ENCODE results near the gene AGPAT1.
A peak's percentile ranks its signal among the peaks of the same experiment; 100 is the strongest.
"Not testable (repeated sequence)": the region's sequence is repeated elsewhere in the genome, so short reads cannot be mapped to it uniquely, and the experiment has no call there.

Gene AGPAT1

DNA sequence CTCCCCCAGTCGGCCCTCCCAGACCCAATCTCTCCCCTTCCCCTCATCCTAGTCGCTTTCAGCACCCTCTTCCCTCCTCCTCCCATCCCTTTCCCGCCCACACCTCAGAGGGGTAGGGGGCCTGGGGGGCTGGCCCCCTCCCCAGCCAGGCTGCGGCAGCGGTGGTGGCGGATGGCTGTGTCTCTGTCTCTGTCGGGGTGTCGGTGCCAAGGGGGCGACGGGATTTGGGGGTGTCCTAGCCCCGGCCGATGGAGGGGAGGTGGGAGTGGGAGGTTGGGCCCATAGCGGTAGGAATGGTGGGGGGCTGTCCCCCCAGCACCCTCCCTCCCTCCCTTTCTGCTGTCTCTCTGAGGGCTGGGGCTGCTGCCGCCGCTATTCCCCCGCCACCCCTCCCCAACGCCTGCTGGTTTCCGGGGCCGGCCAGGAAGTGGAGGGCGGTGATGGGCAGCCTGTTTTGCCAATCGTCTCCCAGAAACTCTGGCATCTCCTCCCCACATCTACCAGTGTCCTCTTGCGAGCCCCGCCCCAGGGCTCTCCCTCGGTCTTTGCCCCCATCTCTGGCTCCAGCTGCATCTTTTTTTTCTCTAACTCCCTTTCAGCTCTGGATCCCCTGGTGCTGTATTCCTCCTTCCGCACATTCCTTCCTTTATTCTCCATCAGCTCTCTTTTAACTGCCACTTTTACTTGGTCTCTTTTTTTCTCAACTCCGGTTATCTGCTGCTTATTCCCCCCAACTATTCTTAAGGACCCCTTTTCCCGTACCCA, at the start of gene AGPAT1:
Gene AGPAT1 (minus strand): TSS at position 374 of the 765 bp plus-strand sequence. CDS start 4,588 bp downstream, outside the sequence.
- peak; percentile 95 to 97 (median 96) for DNase-seq (ENCODE audit: low read depth in 2 of 3, low spot score in 1 of 3)

- DNase-seq (ENCODE audit: low read depth in 2 of 3, low spot score in 1 of 3): no peak
These were observed 48.8 kb upstream of the AGPAT1 start for GRCh38 chr6:32224696-32225095.

GRCh38 chr6:32223258-32224235, 47.7 kb upstream of the AGPAT1 start, which contains the start of gene NOTCH4:
NOTCH4 (minus strand) TSS chr6:32224067; CDS start chr6:32223928, 139 bp downstream.
- no peak for DNase-seq (ENCODE audit: low read depth in 2 of 3, low spot score in 1 of 3)

- no peak for DNase-seq (ENCODE audit: low read depth in 2 of 3, low spot score in 1 of 3)
These were observed 46.7 kb upstream of the AGPAT1 start for GRCh38 chr6:32222333-32223230.

- DNase-seq (ENCODE audit: low read depth in 2 of 3, low spot score in 1 of 3): no peak
These were observed 44.1 kb upstream of the AGPAT1 start for GRCh38 chr6:32220021-32220420.

GRCh38 chr6:32218167-32218566, 42.3 kb upstream of the AGPAT1 start:
- no peak for DNase-seq (ENCODE audit: low read depth in 2 of 3, low spot score in 1 of 3)

GRCh38 chr6:32216998-32217397, 41.1 kb upstream of the AGPAT1 start:
- no peak for DNase-seq (ENCODE audit: low read depth in 2 of 3, low spot score in 1 of 3)

GRCh38 chr6:32216285-32216684, 40.4 kb upstream of the AGPAT1 start:
- DNase-seq (ENCODE audit: low read depth in 2 of 3, low spot score in 1 of 3): no peak

- DNase-seq (ENCODE audit: low read depth in 2 of 3, low spot score in 1 of 3): no peak
These were observed 39.7 kb upstream of the AGPAT1 start for GRCh38 chr6:32215617-32216016.

- no peak for DNase-seq (ENCODE audit: low read depth in 2 of 3, low spot score in 1 of 3)
These were observed 38.2 kb upstream of the AGPAT1 start for GRCh38 chr6:32214126-32214525.

DNA sequence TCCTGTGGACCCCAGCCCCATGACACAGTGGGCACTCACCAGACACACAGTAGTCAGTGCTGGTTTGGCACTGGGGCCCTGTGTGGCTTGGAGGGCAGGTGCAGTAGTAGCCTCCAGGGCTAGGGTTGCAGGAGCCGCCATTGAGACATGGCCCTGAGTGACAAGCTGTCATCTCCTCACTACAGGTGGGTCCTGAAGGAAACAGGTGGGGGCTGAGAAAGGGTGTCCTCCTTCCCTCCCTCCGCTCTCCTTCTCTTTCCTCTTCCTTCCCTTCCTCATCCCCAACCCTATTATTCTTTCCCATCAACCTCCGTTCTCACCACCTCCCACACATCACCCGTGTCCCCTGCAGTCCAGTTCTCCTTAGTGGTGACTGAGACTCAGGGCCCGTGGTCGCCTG, 37.8 kb upstream of the AGPAT1 start:
- no peak for DNase-seq (ENCODE audit: low read depth in 2 of 3, low spot score in 1 of 3)

GRCh38 chr6:32212076-32212760, 36.3 kb upstream of the AGPAT1 start:
- DNase-seq (ENCODE audit: low read depth in 2 of 3, low spot score in 1 of 3): no peak

DNA sequence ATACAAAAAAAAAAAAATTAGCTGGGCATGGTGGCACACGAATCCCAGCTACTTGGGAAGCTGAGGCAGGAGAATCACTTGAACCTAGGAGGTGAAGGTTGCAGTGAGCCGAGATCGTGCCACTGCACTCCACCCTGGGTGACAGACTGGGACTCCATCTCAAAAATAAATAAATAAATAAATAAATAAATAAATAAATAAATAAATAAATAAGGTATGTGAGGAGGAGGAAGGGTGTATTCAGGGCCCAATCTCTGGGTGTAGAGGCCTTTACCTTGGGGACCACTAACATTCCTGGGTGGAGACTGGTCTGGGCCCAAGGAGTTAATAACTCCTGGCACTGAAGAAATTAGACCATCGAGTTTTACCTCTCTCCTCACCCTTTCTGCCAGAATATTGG, 35.5 kb upstream of the AGPAT1 start:
- not testable (repeated sequence) for DNase-seq (ENCODE audit: low read depth in 2 of 3, low spot score in 1 of 3)

GRCh38 chr6:32210191-32210601, 34.3 kb upstream of the AGPAT1 start:
- DNase-seq (ENCODE audit: low read depth in 2 of 3, low spot score in 1 of 3): no peak

GRCh38 chr6:32208996-32209395, 33.1 kb upstream of the AGPAT1 start:
- no peak for DNase-seq (ENCODE audit: low read depth in 2 of 3, low spot score in 1 of 3)

DNA sequence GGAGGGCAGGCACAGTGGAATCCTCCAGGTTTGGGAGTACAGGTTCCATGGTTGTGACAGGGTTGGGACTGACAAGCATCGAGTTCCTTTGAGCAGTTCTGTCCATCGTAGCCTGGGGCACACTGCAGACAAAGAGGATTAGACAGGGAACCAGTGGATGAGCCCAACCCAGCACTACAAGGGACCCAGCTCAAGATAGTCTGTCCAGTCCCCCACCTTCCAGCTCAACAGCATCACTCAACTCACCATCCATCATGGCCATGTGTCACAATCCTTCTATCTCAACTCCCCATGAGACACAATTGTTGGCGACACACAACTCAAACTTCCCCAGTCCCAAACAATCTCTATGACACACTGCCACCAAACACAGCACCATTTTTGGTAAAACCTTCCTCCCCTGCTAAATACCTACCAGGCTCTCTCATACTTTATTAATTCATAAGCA, 28.4 kb upstream of the AGPAT1 start:
- DNase-seq (ENCODE audit: low read depth in 2 of 3, low spot score in 1 of 3): no peak

GRCh38 chr6:32203426-32204267, 27.8 kb upstream of the AGPAT1 start:
- no peak for DNase-seq (ENCODE audit: low read depth in 2 of 3, low spot score in 1 of 3)

DNA sequence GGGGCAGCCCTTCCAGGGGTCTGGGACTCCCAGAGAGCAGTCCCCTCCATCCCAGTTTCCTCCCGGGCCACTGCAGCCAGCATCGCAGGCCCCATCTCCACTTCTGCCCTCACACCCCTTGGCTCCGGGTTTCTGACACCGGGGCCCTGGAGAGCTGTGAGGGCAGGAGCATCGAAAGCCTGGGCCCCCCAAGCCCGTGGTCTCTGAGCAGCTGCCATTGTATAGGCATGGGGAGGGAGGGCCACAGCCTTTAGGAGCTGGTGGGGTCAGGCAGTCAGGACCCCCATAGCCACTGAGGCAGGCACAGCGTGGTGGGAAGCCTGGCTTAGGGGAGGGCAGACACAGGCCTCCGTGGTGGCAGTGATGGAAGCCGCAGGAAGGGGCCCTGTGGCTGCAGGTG, 26.3 kb upstream of the AGPAT1 start:
- DNase-seq (ENCODE audit: low read depth in 2 of 3, low spot score in 1 of 3): no peak
